GM18502 (cell line): ENCODE measurements around the gene AKR1E2.

ENCODE experiments used
- ATAC-seq: cut with Tn5 transposase; IDR thresholded peaks from one replicate; pipeline ENCODE4 v1.9.1; 2021; ENCODE audit warnings: mild to moderate bottlenecking; ENCODE audit not compliant: unreplicated experiment, poor library complexity

AKR1E2 gene

GRCh38 chr10:4885162-4885561 lies 59.2 kb downstream of the AKR1E2 start:
- no peak for ATAC-seq

- ATAC-seq: no peak
Measured at GRCh38 chr10:4887501-4887900, 61.5 kb downstream of the AKR1E2 start.

- no peak for ATAC-seq
Measured at GRCh38 chr10:4888236-4888635, 62.2 kb downstream of the AKR1E2 start.

DNA sequence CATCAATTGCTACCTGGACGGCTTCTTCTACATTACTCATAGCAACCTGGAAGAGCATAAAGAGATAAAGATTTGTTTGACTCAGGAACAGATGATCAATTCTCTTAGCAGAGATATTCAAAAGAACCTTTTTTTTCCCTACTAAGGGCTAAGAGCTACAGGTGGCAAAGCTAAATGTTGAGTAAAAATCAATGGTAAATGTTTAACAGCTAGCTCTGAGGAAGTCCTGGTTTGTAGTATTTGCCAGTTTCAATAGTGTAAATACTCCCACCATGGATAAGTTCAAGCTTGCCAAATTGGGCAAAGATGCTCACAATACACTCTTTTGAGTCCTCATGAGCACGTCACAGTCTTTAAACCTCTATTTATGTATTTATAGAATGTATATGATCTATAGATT lies 64.0 kb downstream of the AKR1E2 start:
- no peak for ATAC-seq

GRCh38 chr10:4892681-4893080 lies 66.7 kb downstream of the AKR1E2 start:
- no peak for ATAC-seq

GRCh38 chr10:4894335-4894734 lies 68.3 kb downstream of the AKR1E2 start:
- ATAC-seq: no peak
